ENCODE results near the gene ZSWIM9. TPM values are rescaled to one million over a fixed set of nuclear protein-coding genes. Genes with fewer than 3 reads are reported as not detected.

Gene ZSWIM9
- total RNA-seq, 2 donors from 2014 or later: 4.7 to 9.6 TPM

DNA sequence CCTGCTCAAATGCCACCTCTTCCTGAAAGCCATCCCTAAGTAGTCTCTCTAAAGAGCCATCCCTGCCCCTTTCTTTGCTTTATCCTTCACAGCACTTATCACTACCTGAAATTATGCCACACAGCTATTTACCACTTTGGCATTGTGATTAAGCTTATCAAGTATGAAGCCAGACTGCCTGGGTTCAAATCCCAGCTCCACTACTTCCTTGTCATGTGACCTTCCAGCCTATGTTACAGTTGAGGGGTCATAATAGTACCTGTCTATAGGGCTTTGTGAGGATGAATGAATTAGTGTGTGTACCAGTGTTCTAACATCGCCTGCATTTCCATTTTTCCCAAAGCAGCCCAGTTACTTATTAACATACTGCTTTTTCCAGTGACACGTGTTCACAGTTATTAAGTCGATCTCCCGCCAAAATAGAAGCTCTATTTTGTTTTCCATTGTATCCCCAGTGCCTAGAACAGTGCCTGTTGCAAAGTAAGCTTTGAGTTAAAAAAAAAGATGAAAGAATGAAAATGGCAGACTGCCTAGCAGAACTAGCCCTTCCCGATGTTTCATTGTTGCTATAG lies 32.8 kb downstream of the ZSWIM9 start:
- peaks cover 17% of the 10 kb centered on the region for H3K4me1 ChIP-seq
- DNase-seq: no peak
- peak overlapping the region; percentile 42 to 81 (median 62) for H3K27ac ChIP-seq
- H3K9me3 ChIP-seq: no peaks in the 10 kb centered on the region
- H3K27me3 ChIP-seq: no peaks in the 10 kb centered on the region
- intact Hi-C loops (cut with DNase I): no loop called here
- no peak for ATAC-seq
- WGBS, 2 donors: 1 to 2% methylated on average over 5 of the region's 5 CpGs
- TF ChIP-seq CTCF (IDR thresholded peaks at IDR 0.05) (no peak), POLR2A (IDR thresholded peaks at IDR 0.05) (no peak)
- H3K4me3 ChIP-seq: no peak overlapping the region
- H3K36me3 ChIP-seq (replicated peaks in 1 of 2; ENCODE audit: insufficient read depth in 1 of 2, low read depth in 2 of 2): no peaks in the 10 kb centered on the region

DNA sequence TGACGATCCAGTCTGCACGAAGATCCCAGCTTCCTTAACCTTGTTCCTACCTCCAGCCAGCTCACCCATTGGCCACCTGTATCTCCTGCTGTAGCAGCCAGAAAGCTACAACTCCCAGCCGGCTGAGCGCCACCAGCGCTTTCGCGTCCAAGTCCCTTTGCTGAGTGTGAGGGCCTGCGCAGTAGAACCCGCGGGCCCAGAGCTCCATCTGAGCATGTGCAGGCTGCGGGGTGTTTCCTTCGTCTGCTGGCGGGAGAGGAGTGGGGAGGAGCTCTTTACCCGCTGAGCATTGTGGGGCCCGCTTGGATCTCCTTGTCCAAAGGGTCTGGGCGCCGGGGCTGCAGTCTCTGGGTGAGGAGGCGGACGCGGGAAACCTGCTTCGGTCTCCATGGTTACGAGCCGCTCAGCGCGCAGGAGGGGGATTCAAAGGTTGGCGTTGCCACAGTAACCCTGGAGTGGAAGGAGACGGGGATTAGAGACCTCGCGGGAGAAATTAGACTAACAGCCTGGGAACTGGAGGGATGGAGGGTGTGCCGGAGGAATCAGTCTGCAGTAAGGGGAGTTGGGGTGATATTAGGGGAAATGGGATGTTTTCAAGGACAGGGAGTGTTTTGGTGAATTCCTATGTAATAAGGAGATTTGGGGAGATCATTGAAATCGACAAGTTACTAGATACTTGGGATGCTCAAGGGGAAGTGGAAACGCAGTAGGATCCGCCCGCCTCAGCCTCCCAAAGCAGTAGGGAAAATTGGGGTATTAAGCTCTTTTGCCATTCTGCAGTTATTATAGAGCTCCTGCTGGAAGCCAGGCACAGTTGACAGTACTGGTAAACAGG lies 33.5 kb downstream of the ZSWIM9 start:
- H3K27me3 ChIP-seq: no peaks in the 10 kb centered on the region
- peak overlapping the region; percentile 42 to 81 (median 62) for H3K27ac ChIP-seq
- H3K4me3 ChIP-seq: peak overlapping the region; percentile 46 to 49
- intact Hi-C loops (cut with DNase I): no loop called here
- H3K4me1 ChIP-seq: peaks cover 17% of the 10 kb centered on the region
- ATAC-seq: peak; percentile 98
- TF ChIP-seq POLR2A (IDR thresholded peaks at IDR 0.05): peak in 2 of 3 donors; percentile 60 to 73
- peak in 1 of 7 experiments; percentile 28 for TF ChIP-seq CTCF (IDR thresholded peaks at IDR 0.05)
- 0% methylated on average over 22 to 34 of the region's 34 CpGs for WGBS, 2 donors
- H3K9me3 ChIP-seq: no peaks in the 10 kb centered on the region
- H3K36me3 ChIP-seq (replicated peaks in 1 of 2; ENCODE audit: insufficient read depth in 1 of 2, low read depth in 2 of 2): no peaks in the 10 kb centered on the region
- DNase-seq: peak; percentile 94 to 97 (median 96)

DNA sequence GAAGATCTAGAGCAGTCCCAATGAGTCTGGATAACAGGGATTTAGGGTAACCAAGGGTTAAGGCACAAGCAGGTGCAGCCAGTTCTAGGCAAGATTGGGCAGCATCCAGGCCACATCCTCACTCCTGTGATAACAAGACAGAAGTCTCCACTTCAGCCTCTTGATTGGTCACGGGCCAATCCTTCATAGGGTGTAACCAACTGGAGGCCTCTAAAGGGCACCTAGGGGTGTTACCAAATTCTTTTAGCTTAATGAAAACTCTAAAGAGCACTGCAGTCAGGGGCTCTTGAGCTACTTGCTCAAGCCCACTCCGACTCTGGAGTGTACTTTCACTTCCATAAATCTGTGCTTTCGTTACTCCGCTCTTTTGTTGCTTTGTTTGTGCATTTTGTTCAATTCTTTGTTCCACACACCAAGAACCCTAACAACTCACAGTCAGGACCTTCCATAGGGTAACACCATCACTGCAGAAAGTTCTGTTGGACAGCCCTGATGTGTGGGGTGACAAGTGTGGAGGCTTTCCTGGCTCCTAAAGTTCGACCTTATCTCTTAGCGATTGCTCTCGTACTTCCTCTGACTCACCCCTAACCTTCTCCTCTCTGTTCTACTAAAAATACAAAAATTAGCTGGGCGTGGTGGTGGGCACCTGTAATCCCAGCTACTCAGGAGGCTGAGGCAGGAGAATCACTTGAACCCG lies 36.1 kb downstream of the ZSWIM9 start:
- H3K4me1 ChIP-seq: peaks cover 17% of the 10 kb centered on the region
- no peaks in the 10 kb centered on the region for H3K27me3 ChIP-seq
- WGBS, 2 donors: 83 to 85% methylated on average over 9 of the region's 9 CpGs
- intact Hi-C loops (cut with DNase I): no loop called here
- TF ChIP-seq CTCF (IDR thresholded peaks at IDR 0.05) (no peak), POLR2A (IDR thresholded peaks at IDR 0.05) (no peak)
- no peak overlapping the region for H3K4me3 ChIP-seq
- H3K9me3 ChIP-seq: no peaks in the 10 kb centered on the region
- H3K36me3 ChIP-seq (replicated peaks in 1 of 2; ENCODE audit: insufficient read depth in 1 of 2, low read depth in 2 of 2): peaks cover 0 to 2% of the 10 kb centered on the region in 2 donors
- no peak for DNase-seq
- no peak for ATAC-seq
- no peak overlapping the region for H3K27ac ChIP-seq

DNA sequence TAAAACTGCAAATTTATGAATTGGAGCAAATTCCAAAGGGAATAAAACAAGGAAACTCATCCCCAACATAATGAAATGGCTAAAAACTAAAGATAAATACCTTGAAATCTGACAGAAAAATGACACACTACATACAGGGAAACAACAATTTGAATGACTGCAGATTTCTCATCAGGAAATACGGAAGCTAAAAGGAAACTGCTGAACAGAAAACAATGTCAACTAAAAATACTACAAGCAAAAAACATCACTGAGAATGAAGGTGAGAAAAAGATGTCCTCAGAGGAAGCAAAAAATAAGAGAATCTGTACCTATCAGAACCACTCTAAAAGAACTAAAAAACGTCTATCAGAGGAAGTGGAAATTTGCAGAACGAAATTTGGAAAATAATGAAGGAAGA lies 39.5 kb downstream of the ZSWIM9 start:
- Histone ChIP-seq H3K27ac (no peak overlapping the region), H3K36me3 (replicated peaks in 1 of 2; ENCODE audit: insufficient read depth in 1 of 2, low read depth in 2 of 2) (peaks cover 0 to 2% of the 10 kb centered on the region in 2 donors), H3K27me3 (no peaks in the 10 kb centered on the region), H3K4me1 (peaks cover under 1% of the 10 kb centered on the region), H3K4me3 (no peak overlapping the region), H3K9me3 (no peaks in the 10 kb centered on the region)
- 73 to 75% methylated on average over 3 of the region's 3 CpGs for WGBS, 2 donors
- ATAC-seq (no peak), DNase-seq (no peak)
- TF ChIP-seq CTCF (IDR thresholded peaks at IDR 0.05) (no peak), POLR2A (IDR thresholded peaks at IDR 0.05) (no peak)
- intact Hi-C loops (cut with DNase I): no loop called here
